ENCODE measurements around the gene GUCA2A. TPM values are rescaled to one million over a fixed set of nuclear protein-coding genes. Genes with fewer than 3 reads are reported as not detected.

Gene GUCA2A
- total RNA-seq, 1 donor from 2014 or later, result not detected

DNA sequence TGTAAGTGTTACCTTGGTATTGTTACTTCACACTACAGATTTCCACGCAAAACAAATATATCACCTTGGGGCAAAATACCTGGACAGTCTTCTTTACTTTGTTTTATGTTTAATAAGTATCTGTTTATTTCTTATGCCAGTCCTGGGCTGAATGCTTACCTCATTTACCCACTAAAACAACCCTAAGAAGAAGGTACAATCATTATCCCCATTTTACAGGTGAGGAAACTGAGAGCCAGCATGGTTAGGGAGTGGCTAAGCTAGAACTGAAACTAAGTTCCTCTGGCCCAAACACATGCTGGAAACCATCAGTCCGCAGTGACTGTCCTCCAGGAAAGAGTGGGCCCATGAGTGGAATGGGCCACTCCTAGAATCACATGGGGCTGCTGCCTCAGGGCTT lies 24.4 kb downstream of the GUCA2A start:
- DNase-seq (ENCODE audit: low spot score) (no peak), ATAC-seq (no peak)
- intact Hi-C loops (cut with DNase I), result no loop called here

DNA sequence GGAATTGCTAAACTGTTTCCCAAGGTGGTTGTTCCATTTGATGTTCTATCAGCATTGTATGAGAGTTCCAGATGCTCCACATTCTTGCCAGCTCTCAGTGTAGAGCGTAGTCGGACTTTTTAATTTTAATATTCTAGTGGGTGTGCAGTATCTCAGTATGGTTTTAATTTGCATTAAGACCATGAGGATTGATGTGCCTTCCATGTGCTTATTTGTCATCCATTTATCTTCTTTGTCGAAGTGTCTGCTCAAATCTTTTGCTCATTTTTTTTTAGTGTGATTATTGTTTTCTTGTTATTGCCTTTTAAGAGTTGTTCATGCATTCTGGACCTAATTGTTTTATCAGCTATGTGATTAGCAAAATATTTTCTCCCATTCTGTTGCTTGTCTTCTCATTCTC lies 25.1 kb downstream of the GUCA2A start:
- ATAC-seq (no peak), DNase-seq (ENCODE audit: low spot score) (no peak)
- intact Hi-C loops (cut with DNase I), result no loop called here

DNA sequence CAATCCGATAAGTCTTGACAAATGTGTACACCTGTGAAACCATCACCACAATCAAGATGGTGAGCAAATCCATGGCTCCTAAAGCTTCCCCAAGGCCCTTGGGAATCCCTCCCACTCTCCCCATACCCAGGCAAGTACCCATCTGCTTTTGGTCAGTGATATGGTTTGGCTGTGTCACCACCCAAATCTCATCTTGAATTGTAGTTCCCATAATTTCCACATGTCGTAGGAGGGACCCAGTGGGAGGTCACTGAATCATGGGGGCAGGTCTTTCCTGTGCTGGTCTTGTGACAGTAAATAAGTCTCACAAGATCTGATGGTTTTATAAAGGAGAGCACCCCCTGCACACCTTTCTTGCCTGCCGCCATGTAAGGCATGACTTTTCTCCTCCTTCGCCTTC lies 26.0 kb downstream of the GUCA2A start:
- ATAC-seq (no peak), DNase-seq (ENCODE audit: low spot score) (no peak)
- intact Hi-C loops (cut with DNase I), result no loop called here

DNA sequence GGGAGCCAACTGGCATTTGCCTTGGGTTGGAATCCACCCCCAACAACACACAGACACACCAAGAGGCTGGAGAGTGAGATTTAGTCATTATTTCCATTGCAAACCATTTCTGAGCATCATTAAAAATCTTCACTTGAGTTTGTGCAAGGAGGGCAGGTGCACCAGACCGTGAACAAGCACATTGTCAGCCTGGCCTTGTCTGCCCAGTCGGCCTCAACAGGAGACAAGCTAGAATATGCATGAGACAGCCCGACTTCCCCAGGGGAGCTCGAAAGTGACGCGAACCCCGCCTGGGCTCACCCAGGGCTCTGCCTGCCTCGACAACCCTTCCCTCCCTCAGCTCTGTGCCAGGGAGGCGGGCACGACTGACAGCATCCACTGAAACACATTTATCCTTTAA lies 26.8 kb downstream of the GUCA2A start:
- DNase-seq (ENCODE audit: low spot score) (no peak), ATAC-seq (no peak)
- intact Hi-C loops (cut with DNase I), result no loop called here

DNA sequence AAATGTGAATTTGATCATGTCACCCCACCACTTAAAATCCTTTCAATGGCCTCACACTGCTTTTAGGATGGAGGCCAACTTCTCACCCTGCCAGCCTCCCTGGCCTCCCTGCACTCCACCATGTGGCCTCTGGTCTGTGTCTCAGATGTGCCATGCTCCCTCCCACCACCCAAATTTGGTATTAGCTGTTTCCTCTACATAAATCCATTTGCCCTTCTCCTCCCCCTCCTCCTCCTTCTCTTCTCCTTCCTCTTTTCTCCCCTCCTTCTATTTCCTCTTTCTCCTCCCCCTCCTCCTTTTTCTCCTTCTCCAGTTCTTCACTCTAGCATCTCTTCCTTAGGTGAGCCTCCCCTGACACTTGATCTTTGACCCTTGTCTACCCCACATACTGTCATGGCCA lies 28.1 kb downstream of the GUCA2A start:
- no peak for DNase-seq (ENCODE audit: low spot score)
- ATAC-seq, result no peak
- intact Hi-C loops (cut with DNase I), result no loop called here

DNA sequence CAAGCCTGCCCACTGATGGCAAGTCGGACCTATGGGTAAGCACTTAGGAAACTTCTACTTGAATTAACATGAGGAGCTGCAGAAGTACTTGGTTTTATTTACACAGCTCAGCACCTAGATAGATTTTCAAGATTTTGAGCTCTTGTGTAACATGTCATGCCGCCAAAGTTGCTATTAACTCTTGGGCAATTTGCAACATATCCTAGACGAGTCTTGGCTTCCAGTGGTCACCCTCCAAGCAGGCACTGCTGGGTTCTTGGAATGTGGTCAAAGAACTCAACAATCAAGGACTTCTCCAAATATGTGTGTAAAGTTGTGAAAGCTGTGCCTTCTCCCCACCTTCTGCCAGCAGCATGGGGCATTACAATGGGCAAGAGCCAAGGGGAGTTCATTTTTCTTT lies 29.1 kb downstream of the GUCA2A start:
- DNase-seq (ENCODE audit: low spot score) (no peak), ATAC-seq (no peak)
- intact Hi-C loops (cut with DNase I), result no loop called here

DNA sequence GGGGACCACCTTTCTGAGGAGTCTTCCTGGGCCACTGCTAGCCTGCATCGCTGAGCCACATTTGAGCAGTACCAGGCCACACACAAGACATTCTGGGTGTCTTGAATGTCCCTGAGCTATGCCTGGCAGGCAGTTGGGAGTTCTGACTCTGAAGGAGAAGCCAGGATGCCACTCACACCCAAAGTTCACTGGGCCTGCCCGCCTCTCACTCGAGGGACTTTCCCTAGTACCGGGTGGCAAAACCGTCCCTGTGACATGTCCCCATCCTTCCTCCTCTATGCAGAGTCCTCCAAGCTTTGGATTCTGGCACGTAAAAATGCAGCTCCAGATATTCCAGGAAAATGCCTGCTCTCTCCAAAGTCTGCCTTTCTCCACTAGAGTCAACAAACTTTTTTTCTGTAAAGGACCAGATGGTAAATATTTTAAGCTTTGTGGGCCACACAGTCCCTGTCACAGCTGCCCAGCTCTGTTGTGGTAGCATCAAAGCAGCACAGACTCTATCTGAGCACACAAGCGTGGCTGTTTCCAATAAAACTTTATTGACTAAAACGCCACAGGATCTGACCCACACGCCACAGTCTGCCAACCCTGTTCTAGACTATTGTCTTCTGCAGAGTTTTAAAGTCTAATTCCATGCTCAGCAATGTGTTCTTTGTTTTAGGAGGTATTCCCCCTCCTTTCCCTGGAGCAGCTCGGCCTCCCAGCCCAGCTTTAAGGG lies 30.6 kb downstream of the GUCA2A start:
- ATAC-seq (no peak), DNase-seq (ENCODE audit: low spot score) (no peak)
- intact Hi-C loops (cut with DNase I), result no loop called here

DNA sequence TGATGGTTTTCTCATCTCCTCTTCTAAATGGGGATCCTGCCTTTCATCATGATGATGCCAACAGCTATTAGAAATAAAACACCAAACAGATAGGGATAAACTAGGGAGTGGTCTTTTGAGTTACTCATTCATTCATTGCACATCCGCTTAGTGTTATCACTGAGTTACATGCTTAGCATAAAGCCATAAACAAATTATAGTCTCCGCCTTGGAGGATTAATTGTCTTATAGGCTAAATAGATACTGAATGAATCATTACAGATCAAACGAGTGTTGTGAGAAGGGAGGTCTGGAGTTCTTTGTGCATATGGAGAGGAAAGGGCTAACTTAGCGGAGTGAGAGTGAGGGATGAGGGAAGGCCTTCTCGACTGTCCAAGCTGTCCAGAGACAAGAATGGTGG lies 31.2 kb downstream of the GUCA2A start:
- DNase-seq (ENCODE audit: low spot score) (no peak), ATAC-seq (no peak)
- intact Hi-C loops (cut with DNase I), result no loop called here

DNA sequence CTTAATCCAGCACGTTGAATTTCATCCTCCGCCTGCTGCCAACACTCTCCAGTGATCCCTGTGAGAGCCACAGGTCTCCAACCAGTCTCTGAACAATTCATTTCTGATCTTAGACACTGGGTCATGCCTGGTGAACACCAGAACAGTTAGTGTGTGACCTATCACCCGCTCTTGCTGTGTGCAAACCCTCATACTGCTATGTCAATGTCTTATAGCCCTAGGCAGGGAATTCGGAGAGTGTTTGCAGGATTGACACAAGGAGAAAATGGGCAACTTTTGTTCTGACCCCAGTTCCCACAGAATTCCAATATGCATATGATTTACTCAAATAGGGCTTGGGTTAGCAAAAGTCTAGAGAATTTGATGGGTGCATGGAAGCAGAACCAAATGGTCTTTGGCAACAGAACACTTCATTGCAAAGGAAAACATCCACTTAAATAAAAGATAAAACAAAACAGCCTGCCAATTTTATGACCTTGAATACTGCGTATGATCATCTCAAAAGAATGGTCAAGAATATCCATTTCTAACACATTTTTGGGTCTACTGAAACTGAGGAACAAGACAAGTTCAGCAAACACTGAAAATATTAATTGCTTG lies 34.4 kb downstream of the GUCA2A start:
- intact Hi-C loops (cut with DNase I), result no loop called here
- no peak for ATAC-seq
- no peak for DNase-seq (ENCODE audit: low spot score)

DNA sequence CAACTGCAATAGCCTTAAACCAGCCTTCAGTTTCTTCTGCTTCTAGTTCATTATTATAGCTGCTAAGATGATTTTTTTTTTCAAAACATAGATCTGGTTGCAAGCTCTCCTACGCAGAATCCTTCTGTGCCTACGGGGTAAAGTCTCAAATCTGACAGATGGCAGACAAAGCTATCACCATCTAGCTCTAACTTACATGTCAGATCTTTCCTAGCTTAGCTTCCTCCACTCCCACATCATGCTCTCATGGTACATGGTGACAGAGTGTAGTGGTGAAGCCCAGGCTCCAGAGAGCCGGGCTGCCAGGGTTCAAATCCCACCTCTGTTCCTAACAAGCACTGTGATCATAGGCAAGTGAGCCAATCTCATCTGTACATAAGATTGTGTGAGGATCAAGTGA lies 35.6 kb downstream of the GUCA2A start:
- intact Hi-C loops (cut with DNase I), result no loop called here
- ATAC-seq (no peak), DNase-seq (ENCODE audit: low spot score) (no peak)

DNA sequence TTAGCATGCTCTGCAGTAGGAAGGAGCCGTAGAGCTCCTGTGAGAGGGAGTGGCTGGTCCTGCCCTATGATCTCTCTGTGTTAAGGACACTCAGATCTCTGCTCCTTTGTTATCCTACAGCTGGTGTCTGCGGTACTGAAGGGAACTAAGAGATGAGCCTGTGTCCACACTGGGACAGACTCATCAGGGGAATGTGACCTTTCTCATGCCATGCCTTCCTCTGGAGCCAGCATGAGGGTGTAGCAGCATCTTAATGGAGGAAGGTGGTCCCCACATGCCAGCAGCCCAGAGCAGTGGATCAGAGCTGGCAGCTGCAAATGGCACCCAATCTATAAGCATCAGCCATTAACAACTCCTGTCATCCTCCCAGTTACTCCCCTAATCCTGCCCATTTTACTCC lies 36.0 kb downstream of the GUCA2A start:
- ATAC-seq (no peak), DNase-seq (ENCODE audit: low spot score) (no peak)
- intact Hi-C loops (cut with DNase I), result no loop called here

DNA sequence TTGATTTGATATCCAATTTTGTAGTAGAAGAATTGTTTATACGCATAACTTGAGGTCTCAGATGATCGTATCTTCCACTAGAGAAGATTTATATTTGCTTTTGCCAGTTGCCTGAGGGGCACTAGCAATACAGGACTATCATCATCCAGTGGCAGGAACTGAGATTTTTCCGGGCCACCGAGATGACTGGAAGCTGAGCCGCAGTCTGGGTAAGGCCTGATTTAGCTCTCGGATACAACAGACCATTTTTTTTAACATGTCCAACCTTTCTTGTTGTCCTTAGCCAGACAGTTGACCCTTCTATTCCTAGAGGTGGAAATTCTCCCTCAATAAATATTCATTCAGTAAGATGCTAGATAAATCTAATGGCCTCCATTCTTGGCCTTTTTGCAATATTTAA lies 36.8 kb downstream of the GUCA2A start:
- no peak for DNase-seq (ENCODE audit: low spot score)
- intact Hi-C loops (cut with DNase I), result no loop called here
- ATAC-seq, result no peak

DNA sequence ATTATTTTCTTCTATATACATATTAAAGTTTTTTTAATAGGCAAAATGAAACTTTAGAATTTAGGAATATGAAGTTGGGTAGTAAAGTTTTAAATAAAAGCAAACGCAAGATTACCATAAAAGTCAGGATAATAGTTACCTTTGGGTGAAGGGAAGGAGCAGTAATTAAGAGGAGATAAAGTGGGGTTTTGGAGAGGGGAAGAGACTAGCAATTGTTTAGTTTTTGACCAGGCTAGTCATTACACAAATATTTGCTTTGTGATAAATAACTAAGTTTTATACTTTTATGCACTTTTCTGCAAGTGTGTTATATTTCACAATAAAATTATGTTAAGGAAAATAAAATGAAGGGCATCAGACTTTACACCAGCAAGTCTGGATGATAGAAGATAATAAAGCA lies 39.0 kb downstream of the GUCA2A start:
- no peak for ATAC-seq
- no peak for DNase-seq (ENCODE audit: low spot score)
- intact Hi-C loops (cut with DNase I), result no loop called here

DNA sequence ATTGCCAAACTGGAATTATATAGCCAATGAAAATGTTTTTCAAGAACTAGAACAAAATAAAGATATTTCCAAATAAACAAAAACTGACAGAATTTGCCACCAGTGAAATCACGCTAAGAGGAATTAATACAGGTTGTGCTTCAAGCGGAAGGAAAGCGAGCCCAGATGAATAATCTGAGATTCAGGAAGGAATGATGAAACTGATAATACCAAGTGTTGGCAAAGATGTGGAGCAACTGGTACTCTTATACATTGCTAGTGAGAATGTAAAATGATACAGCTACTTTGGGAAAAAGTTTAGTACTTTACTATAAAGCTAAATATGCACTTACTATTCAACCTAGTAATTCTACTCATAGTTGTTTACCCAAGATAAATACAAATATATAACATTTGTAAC lies 42.1 kb downstream of the GUCA2A start:
- intact Hi-C loops (cut with DNase I), result no loop called here
- DNase-seq (ENCODE audit: low spot score) (no peak), ATAC-seq (no peak)

DNA sequence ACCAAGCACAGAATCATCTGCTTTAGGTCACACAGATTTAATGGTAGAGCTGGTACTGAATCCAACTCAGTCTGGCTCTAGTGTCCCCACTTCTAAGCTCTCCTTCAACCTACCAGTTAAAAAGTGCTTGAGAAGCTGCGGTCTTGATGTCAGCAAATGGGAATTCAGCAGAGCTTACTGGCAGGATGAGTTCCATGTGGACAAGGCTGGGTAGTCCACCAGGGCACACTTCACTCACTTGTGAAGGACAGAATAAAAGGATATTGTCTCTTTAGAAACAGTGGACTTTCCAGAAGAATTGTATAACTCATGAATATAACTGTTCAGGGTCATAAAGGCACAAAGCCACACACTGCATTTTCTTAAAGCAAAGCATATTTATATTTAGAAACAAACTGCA lies 46.4 kb downstream of the GUCA2A start:
- DNase-seq (ENCODE audit: low spot score), result no peak
- no peak for ATAC-seq
- intact Hi-C loops (cut with DNase I), result no loop called here

DNA sequence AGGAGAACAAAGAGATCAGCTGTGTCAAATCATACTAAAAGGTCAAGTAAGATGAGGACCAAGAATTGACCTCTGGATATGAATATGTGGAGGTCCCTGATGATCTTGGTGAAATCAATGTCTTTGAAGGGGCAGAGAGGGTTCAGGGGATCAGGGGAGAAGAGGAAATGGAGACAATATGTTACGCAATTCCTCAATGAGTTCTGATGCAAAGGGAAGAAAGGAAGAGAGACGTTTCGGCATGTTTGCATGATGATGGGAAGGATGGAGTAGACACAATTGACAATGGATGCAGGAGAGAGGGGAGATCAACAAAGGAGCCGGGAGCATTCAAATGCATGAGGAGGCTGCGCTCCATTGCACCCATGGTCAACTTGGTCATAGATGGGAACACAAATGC lies 47.3 kb downstream of the GUCA2A start:
- DNase-seq (ENCODE audit: low spot score) (no peak), ATAC-seq (no peak)
- intact Hi-C loops (cut with DNase I), result no loop called here

DNA sequence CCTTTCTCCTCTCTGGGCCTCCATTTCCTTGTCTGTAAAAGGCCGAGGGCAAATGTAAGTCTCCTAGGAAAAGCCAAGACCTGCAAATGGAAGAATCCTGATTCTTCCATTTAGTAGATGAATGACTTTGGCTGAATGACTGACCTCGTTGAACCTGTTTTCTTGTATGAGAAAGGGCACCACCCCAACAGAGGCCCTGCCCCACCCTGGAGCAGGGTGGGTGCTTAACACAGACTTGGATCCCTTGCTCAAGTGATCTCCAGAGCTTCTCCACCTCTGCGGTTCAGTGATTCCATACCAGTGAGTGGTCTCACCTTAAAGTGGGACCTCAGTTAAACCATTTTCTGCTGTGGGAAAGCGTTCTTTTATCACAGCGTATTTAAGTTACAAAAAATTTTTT lies 50.3 kb downstream of the GUCA2A start:
- no peak for ATAC-seq
- no peak for DNase-seq (ENCODE audit: low spot score)
- intact Hi-C loops (cut with DNase I), result no loop called here

Data from sciatic nerve (tissue), 2 donors.